CD8-positive, alpha-beta memory T cell (primary cell): Measurements from ENCODE around the gene SLC22A14. TPM values are rescaled to one million over a fixed set of nuclear protein-coding genes. Genes with fewer than 3 reads are reported as not detected.

ENCODE experiments used
- CTCF ChIA-PET: fragments of 350-600 bp; sonication (Branson Sonifier 250); formaldehyde crosslinking; loops from one replicate; lab custom pipeline; 2021; ENCODE audit warnings: antibody characterized with exemption; lab: Charles Lee
- POLR2A ChIA-PET: fragments of 350-600 bp; sonication (Branson Sonifier 250); formaldehyde crosslinking; loops from one replicate; lab custom pipeline; 2021; ENCODE audit warnings: antibody characterized with exemption; lab: Charles Lee
- DNase-seq, 5 donors: peaks; one replicate each; pipeline versions ENCODE4 v3.0.0 to v3.0.0-alpha.2; 2020 to 2022; ENCODE audit warnings: mixed read lengths in 1 of 5
- H3K27ac ChIP-seq: one replicate; pipeline ENCODE4 v1.7.0; 2013; ENCODE audit warnings: low read depth, mild to moderate bottlenecking, low read length, moderate library complexity
- H3K27me3 ChIP-seq: 2 replicates; pipeline ENCODE4 v1.7.0; 2013; ENCODE audit warnings: low read length, mild to moderate bottlenecking; ENCODE audit not compliant: insufficient read depth, poor library complexity, severe bottlenecking
- H3K36me3 ChIP-seq: 2 replicates; pipeline ENCODE4 v1.7.0; 2013; ENCODE audit warnings: mild to moderate bottlenecking, low read length, moderate library complexity; ENCODE audit not compliant: insufficient read depth
- H3K4me1 ChIP-seq: 2 replicates; pipeline ENCODE4 v1.7.0; 2013; ENCODE audit warnings: mild to moderate bottlenecking, low read length, moderate library complexity; ENCODE audit not compliant: insufficient read depth
- H3K4me3 ChIP-seq: 2 replicates; pipeline ENCODE4 v1.7.0; 2013; ENCODE audit warnings: mild to moderate bottlenecking, low read length
- H3K9me3 ChIP-seq: 2 replicates; pipeline ENCODE4 v1.7.0; 2013; ENCODE audit warnings: mild to moderate bottlenecking, low read length
- H3K27ac Mint-ChIP-seq, 8 donors: one replicate each; pipeline ENCODE4 v1.8.0; 2020 to 2021; ENCODE audit warnings: mixed read lengths in 8 of 8, mild to moderate bottlenecking in 6 of 8, inconsistent platforms in 3 of 8, moderate library complexity in 3 of 8
- H3K27me3 Mint-ChIP-seq, 2 donors: one replicate each; pipeline ENCODE4 v1.8.0; 2020 to 2021; ENCODE audit warnings: mixed read lengths in 2 of 2, mild to moderate bottlenecking in 1 of 2, moderate library complexity in 1 of 2
- H3K36me3 Mint-ChIP-seq, 3 donors: one replicate each; pipeline ENCODE4 v1.8.0; 2020 to 2021; ENCODE audit warnings: mixed read lengths in 3 of 3, inconsistent platforms in 1 of 3, mild to moderate bottlenecking in 1 of 3
- H3K4me1 Mint-ChIP-seq, 3 donors: one replicate each; pipeline ENCODE4 v1.8.0; 2020 to 2021; ENCODE audit warnings: mixed read lengths in 3 of 3, inconsistent platforms in 1 of 3, mild to moderate bottlenecking in 1 of 3
- H3K4me3 Mint-ChIP-seq, 7 donors: one replicate each; pipeline ENCODE4 v1.8.0; 2020 to 2021; ENCODE audit warnings: mixed read lengths in 7 of 7, mild to moderate bottlenecking in 6 of 7, moderate library complexity in 4 of 7, inconsistent platforms in 2 of 7
- H3K9me3 Mint-ChIP-seq, 5 donors: one replicate each; pipeline ENCODE4 v1.8.0; 2020 to 2022; ENCODE audit warnings: mixed read lengths in 5 of 5, mild to moderate bottlenecking in 3 of 5, moderate library complexity in 2 of 5, inconsistent platforms in 1 of 5
- polyA plus RNA-seq: library from polyadenylated mRNA; unstranded; fragments of 300-500 nt; fragmentation: Illumina TruSeq; gene quantifications from one replicate; pipeline ENCODE4 v1.2.3, GENCODE V29; 2021
- total RNA-seq, 2 experiments: library from RNA; stranded (reverse); gene quantifications; one replicate each; pipeline ENCODE4 v1.2.3, GENCODE V29; 2021

SLC22A14 gene
- total and polyA plus RNA-seq, 3 experiments from 2014 or later = not detected

DNA sequence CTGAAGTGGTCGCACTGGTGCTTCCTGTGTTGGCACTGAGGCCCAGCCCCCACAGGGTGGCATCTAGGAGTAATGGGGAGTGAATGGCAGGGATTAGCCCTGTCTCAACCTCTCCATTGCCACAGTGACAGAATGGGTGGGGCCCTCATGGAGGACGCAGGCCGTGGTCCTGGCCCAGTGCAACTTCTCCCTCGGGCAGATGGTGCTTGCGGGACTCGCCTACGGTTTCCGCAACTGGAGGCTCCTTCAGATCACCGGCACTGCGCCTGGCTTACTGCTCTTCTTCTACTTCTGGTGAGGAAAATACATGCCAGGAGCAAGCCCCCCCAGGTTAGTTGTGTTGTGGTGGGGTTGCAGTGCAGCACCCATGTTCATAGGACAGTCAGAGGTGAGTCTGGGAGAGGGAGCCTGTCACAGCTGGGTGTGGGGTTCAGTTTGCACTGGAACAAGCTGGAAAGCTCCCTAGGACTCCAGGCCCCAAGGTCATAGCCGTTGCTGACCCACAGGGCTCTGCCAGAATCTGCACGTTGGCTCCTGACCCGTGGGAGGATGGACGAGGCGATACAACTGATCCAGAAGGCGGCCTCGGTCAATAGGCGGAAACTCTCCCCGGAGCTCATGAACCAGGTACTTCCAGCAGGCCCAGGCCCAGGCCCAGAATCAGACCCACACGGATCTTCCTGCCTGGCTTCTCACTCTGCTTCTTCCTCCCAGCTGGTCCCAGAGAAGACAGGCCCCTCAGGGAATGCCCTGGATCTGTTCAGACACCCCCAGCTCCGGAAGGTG is 7.0 kb upstream of the SLC22A14 start:
- ChIA-PET CTCF (no interaction called here), POLR2A (no interaction called here)
- H3K9me3 Mint-ChIP-seq = no peaks in the 10 kb centered on the region
- H3K27me3 Mint-ChIP-seq = no peaks in the 10 kb centered on the region
- peaks cover 7 to 21% (median 9%) of the 10 kb centered on the region in 3 donors for H3K36me3 Mint-ChIP-seq
- Histone ChIP-seq H3K4me1 (no peaks in the 10 kb centered on the region), H3K27me3 (no peaks in the 10 kb centered on the region), H3K27ac (no peak overlapping the region), H3K9me3 (no peaks in the 10 kb centered on the region), H3K36me3 (no peaks in the 10 kb centered on the region), H3K4me3 (no peak overlapping the region)
- DNase-seq = no peak
- H3K4me3 Mint-ChIP-seq = no peak overlapping the region
- H3K27ac Mint-ChIP-seq = no peak overlapping the region
- H3K4me1 Mint-ChIP-seq = no peaks in the 10 kb centered on the region

DNA sequence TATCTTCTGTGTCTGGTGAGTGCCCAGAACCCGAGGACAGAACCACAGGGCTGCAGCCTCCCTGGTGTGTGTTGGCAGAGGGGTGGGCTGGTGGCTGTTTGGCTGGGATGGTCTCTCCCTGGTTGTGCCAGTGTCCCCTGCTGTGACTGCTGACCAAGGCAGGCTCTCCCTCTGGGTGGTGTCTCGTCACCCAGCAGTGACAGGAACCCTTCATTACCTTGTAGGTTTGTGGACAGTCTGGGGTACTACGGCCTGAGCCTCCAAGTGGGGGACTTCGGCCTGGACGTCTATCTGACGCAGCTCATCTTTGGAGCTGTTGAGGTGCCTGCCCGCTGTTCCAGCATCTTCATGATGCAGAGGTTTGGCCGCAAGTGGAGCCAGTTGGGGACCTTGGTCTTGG is 6.4 kb upstream of the SLC22A14 start:
- no peak overlapping the region for H3K27ac ChIP-seq
- H3K36me3 Mint-ChIP-seq = peaks cover 3 to 19% (median 7%) of the 10 kb centered on the region in 3 donors
- no peak overlapping the region for H3K4me3 ChIP-seq
- H3K9me3 ChIP-seq = no peaks in the 10 kb centered on the region
- H3K4me3 Mint-ChIP-seq = no peak overlapping the region
- CTCF ChIA-PET = no interaction called here
- DNase-seq = no peak
- no peaks in the 10 kb centered on the region for H3K27me3 ChIP-seq
- no peaks in the 10 kb centered on the region for H3K27me3 Mint-ChIP-seq
- no peaks in the 10 kb centered on the region for H3K4me1 Mint-ChIP-seq
- H3K27ac Mint-ChIP-seq = no peak overlapping the region
- H3K9me3 Mint-ChIP-seq = no peaks in the 10 kb centered on the region
- POLR2A ChIA-PET = no interaction called here
- no peaks in the 10 kb centered on the region for H3K4me1 ChIP-seq
- no peaks in the 10 kb centered on the region for H3K36me3 ChIP-seq

DNA sequence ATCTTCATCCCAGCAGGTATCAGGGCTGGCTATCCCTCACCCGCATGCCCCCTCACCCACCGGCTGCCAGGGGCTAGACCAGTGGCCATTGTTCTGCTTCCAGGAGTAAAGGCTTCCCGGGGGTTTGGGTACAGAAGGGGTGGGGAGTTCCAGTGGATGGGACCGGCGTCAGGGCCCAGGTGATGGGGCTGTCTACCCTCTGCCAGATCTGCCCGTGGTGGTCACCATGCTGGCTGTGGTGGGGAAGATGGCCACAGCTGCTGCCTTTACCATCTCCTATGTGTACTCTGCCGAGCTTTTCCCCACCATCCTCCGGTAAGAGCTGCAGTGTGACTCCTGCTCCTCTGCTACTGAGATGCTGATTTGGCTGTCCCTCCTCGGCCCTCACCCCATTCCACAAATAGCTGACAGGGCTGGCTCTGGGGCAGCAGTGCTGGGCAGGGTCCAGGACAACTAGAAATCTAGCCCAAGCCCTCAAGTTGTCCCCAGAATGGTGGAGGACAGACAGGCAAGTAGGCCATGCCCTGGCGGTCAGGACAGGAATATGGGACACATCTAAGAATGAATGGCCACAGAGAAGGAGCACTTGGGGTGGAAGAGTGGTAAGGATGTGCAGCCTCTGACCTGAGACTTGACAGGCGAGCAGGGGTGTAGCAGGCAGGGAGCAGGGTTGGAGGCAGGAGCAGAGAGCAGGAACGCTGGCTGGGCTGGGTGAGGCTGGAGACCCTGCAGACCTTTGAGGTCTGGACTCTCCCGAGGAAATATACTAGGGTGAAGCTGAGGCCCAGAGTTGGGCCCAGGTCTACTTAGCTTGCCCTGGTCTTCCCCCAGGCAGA is 5.8 kb upstream of the SLC22A14 start:
- no peaks in the 10 kb centered on the region for H3K9me3 Mint-ChIP-seq
- H3K27me3 ChIP-seq = no peaks in the 10 kb centered on the region

DNA sequence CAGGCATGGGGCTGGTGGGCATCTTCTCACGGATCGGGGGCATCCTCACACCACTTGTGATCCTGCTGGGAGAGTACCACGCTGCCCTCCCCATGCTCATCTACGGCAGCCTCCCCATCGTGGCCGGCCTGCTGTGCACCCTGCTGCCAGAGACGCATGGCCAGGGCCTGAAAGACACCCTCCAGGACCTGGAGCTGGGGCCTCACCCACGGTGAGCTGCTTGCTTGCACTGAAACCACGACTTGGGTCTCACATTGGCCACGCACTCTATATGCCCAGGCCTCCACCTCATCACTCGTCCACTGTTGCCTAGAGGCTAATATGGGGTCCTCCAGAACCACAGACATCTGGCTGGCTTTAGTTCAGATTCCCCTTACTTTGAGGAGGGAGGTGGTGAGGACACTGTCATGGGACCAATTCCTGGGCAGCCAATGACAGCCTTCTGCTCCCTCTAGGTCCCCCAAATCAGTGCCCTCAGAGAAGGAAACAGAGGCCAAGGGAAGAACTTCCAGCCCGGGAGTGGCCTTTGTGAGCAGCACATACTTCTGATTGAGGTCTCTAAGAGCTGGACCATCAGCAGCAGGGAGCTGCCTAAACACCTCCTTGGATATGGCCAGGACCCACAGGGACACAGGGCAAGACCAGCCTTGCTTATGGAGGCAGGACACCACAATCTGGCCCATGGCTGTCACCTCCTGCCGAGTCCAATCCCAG is 5.0 kb upstream of the SLC22A14 start:
- Histone ChIP-seq H3K36me3 (no peaks in the 10 kb centered on the region), H3K27me3 (no peaks in the 10 kb centered on the region), H3K4me3 (no peak overlapping the region), H3K9me3 (no peaks in the 10 kb centered on the region), H3K27ac (no peak overlapping the region), H3K4me1 (no peaks in the 10 kb centered on the region)
- POLR2A ChIA-PET = no interaction called here
- Mint-ChIP-seq H3K27me3 (no peaks in the 10 kb centered on the region), H3K27ac (peak overlapping the region in 1 of 8 donors; percentile 34), H3K9me3 (no peaks in the 10 kb centered on the region), H3K36me3 (peaks cover 0 to 17% (median 2%) of the 10 kb centered on the region in 3 donors), H3K4me1 (no peaks in the 10 kb centered on the region), H3K4me3 (no peak overlapping the region)
- DNase-seq = no peak
- CTCF ChIA-PET = no interaction called here

More for the DNA sequence above, 5.8 kb upstream of the SLC22A14 start:
- no peaks in the 10 kb centered on the region for H3K27me3 Mint-ChIP-seq
- H3K9me3 ChIP-seq = no peaks in the 10 kb centered on the region
- no peaks in the 10 kb centered on the region for H3K4me1 Mint-ChIP-seq
- no peaks in the 10 kb centered on the region for H3K4me1 ChIP-seq
- H3K36me3 ChIP-seq = no peaks in the 10 kb centered on the region
- no peak overlapping the region for H3K27ac ChIP-seq
- DNase-seq = no peak
- H3K36me3 Mint-ChIP-seq = peaks cover 0 to 17% (median 5%) of the 10 kb centered on the region in 3 donors
- ChIA-PET POLR2A (no interaction called here), CTCF (no interaction called here)
- H3K4me3 ChIP-seq = no peak overlapping the region
- no peak overlapping the region for H3K4me3 Mint-ChIP-seq
- H3K27ac Mint-ChIP-seq = no peak overlapping the region

DNA sequence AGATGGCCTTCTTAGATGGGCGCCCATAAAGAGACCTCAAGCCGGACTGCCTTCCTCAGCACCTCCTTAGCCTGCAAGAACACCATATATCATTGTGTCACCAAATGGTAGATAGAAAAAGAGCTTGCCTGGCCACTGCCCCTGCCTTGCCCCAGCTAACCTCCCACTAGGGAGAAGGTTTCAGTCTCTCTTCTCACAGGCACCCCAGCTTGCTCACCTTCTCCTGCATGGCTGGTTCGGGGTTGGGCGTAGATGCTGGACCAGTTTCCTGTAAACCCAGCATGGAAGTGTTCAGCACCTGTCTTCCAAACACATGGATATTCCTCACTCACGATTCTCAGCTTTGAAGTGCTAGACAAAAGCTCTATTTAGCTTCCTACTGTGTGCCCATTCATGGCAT is 3.3 kb upstream of the SLC22A14 start:
- no peak for DNase-seq
- Histone ChIP-seq H3K27me3 (no peaks in the 10 kb centered on the region), H3K27ac (no peak overlapping the region), H3K36me3 (no peaks in the 10 kb centered on the region), H3K4me1 (no peaks in the 10 kb centered on the region), H3K9me3 (no peaks in the 10 kb centered on the region), H3K4me3 (no peak overlapping the region)
- Mint-ChIP-seq H3K4me1 (no peaks in the 10 kb centered on the region), H3K27me3 (no peaks in the 10 kb centered on the region), H3K27ac (no peak overlapping the region), H3K4me3 (no peak overlapping the region), H3K36me3 (peaks cover 0 to 17% (median 2%) of the 10 kb centered on the region in 3 donors), H3K9me3 (no peaks in the 10 kb centered on the region)
- POLR2A ChIA-PET = interaction anchor here (0.7 kb wide), 1 partner anchor 70 kb away, joined by 3 read pairs; no protein-coding TSS in a partner anchor
- CTCF ChIA-PET = no interaction called here

DNA sequence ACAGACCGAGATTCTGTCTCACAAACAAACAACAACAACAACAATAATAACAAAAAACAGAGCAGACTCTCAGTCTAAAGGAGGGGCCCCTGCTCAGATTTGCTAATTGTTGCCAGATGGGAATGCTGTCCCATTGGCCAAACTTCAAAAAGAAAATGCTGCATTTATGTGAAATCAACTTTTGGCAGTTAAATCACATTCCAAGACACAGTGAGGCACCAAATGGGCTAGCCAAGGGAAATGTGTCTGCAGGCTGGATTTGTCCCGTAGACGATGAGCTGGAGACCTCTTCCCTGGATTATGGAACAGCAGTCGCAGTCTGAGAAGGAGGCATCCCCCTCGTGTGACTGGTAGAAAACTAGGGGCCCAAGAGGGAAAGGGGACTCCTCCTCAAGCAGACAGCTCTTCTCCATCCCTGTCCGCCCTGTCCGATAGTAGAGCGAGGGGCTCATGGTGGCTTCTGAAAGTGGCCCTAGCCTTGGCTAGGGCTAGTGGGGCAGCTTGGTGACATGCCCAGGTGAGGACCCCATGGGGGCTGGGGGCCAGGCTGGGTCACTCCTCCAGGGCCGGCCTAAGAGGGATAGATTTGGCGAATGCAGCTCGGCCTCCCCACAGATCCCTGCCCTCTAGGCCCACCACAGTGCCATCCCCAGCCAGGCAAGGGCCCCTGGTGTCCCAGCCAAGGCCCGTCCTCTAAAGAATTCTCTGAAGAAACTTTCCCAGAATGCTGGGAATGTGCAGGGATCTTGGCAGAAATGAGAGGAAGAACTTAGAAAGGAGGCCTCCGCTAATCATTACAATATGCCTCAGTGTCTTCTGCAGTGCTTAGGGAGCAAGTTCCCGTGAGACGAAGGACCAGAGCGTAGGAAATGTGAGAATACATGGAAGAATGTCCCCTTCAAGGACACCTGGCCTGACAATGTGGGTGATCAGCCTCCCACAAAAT is 2.0 kb downstream of the SLC22A14 start:
- no peaks in the 10 kb centered on the region for H3K4me1 ChIP-seq
- Mint-ChIP-seq H3K9me3 (no peaks in the 10 kb centered on the region), H3K27me3 (peaks cover 0 to 2% of the 10 kb centered on the region in 2 donors), H3K27ac (no peak overlapping the region), H3K4me1 (no peaks in the 10 kb centered on the region), H3K36me3 (peaks cover 0 to 2% (median 0%) of the 10 kb centered on the region in 3 donors), H3K4me3 (no peak overlapping the region)
- DNase-seq = no peak
- no peaks in the 10 kb centered on the region for H3K27me3 ChIP-seq
- H3K36me3 ChIP-seq = no peaks in the 10 kb centered on the region
- no peak overlapping the region for H3K27ac ChIP-seq
- ChIA-PET CTCF (no interaction called here), POLR2A (no interaction called here)
- no peaks in the 10 kb centered on the region for H3K9me3 ChIP-seq
- no peak overlapping the region for H3K4me3 ChIP-seq

DNA sequence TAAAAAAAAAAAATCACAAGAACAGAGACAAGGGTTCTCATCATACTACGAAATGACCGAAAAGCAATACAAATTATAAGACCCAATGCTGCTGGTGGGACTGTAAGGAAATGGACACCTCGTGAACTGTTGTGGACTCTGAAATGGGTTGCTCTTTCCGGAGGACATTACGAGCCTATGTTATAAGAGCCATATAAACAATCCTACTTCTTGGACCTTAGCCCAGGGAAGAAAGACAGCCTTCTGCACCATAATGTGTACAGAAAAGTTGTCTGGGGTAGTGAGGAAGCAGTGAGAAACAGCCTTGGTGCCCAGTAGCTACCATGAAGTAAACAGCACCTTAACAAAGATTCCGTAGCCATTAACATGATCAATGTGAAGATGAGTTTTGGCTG is 2.7 kb downstream of the SLC22A14 start:
- no peak for DNase-seq
- Mint-ChIP-seq H3K36me3 (peaks cover 0 to 2% (median 0%) of the 10 kb centered on the region in 3 donors), H3K9me3 (no peaks in the 10 kb centered on the region), H3K27me3 (peaks cover 0 to 2% of the 10 kb centered on the region in 2 donors), H3K4me3 (no peak overlapping the region), H3K27ac (peak overlapping the region in 1 of 8 donors; percentile 81), H3K4me1 (no peaks in the 10 kb centered on the region)
- no peak overlapping the region for H3K27ac ChIP-seq
- CTCF ChIA-PET = no interaction called here
- no peaks in the 10 kb centered on the region for H3K4me1 ChIP-seq
- H3K36me3 ChIP-seq = no peaks in the 10 kb centered on the region
- H3K9me3 ChIP-seq = no peaks in the 10 kb centered on the region
- H3K27me3 ChIP-seq = no peaks in the 10 kb centered on the region
- POLR2A ChIA-PET = no interaction called here
- H3K4me3 ChIP-seq = no peak overlapping the region
